HG03565 (cell line): ENCODE measurements around the gene TNFRSF6B.

Experiments used
- ATAC-seq: cut with Tn5 transposase; IDR thresholded peaks from one replicate; pipeline ENCODE4 v1.9.1; 2021; ENCODE audit warnings: mild to moderate bottlenecking, moderate library complexity; ENCODE audit not compliant: unreplicated experiment

The TNFRSF6B gene

DNA sequence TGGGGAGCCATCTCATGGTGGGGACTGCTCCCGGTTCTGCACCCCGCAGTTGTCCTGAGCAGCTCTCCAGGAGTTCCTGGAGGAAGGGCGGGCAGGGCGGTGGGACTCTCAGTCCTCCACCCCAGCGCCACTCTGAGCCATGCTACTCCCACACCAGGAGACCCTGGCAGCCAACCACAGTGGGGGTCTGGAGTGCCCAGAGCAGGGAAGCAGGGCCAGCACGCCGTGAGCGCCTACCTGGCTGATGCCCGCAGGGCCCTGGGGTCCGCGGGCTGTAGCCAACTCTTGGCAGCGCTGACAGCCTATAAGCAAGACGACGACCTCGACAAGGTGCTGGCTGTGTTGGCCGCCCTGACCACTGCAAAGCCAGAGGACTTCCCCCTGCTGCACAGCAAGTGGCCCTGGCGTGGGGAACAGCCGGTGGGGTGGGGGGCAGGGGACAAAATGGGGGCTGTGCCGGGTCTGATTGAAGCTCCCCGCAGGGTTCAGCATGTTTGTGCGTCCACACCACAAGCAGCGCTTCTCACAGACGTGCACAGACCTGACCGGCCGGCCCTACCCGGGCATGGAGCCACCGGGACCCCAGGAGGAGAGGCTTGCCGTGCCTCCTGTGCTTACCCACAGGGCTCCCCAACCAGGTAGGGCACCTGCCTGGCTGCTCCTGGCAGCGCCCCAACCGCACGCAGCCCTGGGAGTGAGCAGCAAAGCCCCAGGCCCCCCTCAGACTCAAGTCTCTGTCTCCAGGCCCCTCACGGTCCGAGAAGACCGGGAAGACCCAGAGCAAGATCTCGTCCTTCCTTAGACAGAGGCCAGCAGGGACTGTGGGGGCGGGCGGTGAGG, 1.6 kb upstream of the TNFRSF6B start:
- no peak for ATAC-seq

DNA sequence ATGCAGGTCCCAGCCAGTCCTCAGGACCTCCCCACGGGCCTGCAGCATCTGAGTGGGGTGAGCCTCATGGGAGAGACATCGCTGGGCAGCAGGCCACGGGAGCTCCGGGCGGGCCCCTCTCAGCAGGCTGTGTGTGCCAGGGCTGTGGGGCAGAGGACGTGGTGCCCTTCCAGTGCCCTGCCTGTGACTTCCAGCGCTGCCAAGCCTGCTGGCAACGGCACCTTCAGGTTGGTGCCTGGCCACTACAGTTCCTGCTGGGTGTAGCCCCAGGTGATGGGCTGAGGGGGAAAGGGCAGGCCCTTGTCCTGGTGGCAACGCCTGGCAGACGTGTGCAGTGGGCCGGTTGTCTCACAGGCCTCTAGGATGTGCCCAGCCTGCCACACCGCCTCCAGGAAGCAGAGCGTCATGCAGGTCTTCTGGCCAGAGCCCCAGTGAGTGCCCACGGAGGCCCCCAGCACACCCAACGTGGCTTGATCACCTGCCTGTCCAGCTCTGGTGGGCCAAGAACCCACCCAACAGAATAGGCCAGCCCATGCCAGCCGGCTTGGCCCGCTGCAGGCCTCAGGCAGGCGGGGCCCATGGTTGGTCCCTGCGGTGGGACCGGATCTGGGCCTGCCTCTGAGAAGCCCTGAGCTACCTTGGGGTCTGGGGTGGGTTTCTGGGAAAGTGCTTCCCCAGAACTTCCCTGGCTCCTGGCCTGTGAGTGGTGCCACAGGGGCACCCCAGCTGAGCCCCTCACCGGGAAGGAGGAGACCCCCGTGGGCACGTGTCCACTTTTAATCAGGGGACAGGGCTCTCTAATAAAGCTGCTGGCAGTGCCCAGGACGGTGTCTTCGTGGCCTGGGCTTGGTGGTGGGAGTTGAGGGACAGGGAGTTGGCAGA, 787 bp upstream of the TNFRSF6B start:
- no peak for ATAC-seq

DNA sequence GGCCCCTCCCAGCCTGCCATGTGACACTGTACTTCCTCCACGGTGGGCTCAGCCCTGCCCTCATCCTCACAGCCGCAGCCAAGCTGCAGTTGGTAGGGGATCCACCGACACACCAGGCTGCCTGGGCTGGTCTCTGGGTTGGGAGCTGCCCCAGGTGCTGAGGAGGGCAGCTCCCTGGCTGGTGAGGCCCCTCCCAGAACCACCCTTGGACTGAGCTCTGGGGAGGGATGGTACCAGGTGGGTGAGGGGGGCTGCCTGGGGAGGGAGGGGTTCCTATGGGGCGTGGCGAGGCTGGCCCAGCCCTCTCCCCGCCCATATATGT, 185 bp upstream of the TNFRSF6B start:
- ATAC-seq = no peak

DNA sequence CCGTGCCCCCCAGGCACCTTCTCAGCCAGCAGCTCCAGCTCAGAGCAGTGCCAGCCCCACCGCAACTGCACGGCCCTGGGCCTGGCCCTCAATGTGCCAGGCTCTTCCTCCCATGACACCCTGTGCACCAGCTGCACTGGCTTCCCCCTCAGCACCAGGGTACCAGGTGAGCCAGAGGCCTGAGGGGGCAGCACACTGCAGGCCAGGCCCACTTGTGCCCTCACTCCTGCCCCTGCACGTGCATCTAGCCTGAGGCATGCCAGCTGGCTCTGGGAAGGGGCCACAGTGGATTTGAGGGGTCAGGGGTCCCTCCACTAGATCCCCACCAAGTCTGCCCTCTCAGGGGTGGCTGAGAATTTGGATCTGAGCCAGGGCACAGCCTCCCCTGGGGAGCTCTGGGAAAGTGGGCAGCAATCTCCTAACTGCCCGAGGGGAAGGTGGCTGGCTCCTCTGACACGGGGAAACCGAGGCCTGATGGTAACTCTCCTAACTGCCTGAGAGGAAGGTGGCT, 960 bp downstream of the TNFRSF6B start:
- no peak for ATAC-seq

DNA sequence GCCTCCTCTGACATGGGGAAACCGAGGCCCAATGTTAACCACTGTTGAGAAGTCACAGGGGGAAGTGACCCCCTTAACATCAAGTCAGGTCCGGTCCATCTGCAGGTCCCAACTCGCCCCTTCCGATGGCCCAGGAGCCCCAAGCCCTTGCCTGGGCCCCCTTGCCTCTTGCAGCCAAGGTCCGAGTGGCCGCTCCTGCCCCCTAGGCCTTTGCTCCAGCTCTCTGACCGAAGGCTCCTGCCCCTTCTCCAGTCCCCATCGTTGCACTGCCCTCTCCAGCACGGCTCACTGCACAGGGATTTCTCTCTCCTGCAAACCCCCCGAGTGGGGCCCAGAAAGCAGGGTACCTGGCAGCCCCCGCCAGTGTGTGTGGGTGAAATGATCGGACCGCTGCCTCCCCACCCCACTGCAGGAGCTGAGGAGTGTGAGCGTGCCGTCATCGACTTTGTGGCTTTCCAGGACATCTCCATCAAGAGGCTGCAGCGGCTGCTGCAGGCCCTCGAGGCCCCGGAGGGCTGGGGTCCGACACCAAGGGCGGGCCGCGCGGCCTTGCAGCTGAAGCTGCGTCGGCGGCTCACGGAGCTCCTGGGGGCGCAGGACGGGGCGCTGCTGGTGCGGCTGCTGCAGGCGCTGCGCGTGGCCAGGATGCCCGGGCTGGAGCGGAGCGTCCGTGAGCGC, 1.6 kb downstream of the TNFRSF6B start:
- ATAC-seq = no peak

DNA sequence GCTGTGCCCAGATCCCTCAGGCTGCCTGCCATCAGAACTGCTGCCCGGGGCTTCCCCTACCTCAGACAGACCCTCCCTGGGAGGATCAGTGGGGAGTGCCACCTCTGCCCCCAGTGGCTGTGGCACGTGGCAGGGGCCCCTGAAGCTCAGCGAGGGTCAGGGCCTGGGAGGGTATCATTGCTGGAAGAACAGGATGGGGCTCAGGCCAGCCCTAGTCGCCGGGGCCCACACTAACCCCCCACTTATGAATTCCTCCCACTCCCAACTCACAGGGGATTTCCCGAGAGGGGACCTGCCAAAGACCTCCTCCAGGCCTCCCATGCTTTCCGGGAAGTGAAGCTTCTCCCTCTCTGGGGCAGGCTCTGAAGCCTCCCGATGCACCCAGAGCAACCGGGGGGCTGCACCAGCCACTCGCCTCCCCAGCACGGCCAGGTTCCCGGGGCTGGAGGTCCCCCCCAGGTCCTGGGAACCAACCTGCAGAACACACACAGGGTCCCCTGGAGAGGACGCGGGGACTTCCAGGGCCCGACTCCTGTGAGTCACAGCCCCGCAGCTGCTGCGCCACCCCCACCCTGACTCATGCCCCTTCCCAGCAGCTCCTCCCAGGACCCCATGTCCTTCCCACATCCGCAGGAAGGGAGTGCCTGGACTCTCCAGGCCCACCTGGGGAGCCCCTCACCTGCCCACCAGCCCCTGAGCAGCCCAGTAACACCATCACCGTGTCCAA, 2.5 kb downstream of the TNFRSF6B start:
- no peak for ATAC-seq

DNA sequence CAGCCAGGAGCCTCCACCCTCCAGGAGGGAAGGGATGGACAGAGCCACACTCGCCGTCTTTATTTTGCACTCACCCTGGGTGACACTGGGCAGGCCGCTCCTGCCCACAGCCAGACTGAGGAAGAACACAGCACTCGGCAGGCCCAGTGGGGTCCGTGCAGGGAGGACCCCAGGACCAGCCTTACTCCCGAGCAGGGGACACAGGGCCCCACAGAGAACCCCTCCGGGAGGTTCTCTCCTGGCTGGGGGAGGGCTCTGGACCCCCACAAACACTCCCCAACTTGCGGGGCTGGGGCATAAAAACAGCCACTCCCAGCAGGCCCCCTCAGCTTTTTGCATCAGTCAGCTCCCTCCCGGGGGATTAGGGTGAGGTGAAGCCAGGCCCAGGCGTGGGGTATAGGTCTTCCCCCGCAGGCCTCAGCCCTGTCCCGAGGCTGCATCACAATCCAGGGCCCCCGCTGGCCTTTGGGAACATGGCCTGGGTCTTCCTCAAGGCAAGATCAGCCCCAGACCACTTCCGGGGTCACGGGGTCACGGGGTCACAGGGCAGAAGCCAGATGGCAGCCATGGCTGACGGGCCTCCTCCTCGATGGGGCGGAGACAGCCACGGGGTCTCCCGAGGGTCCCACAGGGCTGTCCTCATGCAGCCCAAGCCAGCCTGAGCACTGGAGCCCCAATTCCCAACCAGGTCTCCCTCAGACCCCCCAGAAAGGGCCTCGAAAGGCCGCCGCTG, 3.2 kb downstream of the TNFRSF6B start:
- no peak for ATAC-seq

DNA sequence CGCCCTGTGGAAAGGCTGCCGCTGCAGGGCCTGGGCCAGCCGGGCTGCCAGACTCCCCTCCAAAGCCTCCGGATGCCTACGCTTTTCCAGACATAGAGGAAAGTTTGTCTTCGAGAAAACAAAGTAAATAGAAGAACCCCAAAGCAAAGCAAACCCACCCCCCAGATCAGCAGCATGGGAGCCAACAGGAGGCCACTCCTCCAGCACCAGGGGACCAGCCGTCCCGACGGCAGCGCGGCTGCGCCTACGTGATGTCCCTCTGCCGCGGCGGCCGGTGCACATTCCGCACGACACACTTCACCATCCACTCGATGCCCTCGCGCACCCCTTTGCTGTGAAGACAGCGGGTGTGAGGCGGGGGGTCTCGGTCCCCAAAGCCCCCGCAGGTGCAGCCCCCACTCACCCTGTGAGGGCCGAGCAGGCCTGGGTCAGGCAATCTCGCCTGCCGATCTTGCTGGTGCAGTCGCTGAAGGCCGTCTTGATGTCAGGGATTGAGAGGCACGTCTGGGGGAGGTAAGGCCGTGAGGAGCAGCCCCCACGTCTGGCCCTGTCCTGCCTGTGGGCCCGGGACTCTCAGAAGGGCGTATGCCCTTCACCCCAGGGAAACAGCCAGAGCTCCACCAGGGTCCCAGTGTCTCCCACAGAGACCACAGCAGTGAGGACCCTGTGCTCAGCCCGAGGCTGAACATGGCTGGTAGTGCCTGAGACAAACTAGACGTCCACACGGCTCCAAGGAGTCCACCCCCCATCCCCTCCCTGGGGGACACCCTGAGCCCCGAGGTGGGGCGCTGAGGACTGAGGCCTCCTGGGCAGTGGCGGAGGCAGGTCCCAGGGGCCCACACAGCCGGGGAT, 4.0 kb downstream of the TNFRSF6B start:
- ATAC-seq = no peak

DNA sequence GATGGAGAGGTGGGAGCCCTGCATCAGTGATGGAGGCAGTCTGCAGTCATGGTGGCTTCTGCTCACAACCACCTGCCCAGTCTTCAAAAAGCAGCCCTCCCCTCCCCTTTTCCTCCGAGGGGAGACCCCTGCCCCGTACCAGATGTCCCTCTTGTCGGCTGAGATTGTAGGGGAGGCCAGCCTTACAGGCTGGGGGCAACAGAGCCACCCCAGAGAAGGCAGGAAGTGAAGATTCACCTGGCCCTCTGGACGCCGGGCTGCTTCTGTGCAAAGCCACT, 4.5 kb downstream of the TNFRSF6B start:
- ATAC-seq = no peak

DNA sequence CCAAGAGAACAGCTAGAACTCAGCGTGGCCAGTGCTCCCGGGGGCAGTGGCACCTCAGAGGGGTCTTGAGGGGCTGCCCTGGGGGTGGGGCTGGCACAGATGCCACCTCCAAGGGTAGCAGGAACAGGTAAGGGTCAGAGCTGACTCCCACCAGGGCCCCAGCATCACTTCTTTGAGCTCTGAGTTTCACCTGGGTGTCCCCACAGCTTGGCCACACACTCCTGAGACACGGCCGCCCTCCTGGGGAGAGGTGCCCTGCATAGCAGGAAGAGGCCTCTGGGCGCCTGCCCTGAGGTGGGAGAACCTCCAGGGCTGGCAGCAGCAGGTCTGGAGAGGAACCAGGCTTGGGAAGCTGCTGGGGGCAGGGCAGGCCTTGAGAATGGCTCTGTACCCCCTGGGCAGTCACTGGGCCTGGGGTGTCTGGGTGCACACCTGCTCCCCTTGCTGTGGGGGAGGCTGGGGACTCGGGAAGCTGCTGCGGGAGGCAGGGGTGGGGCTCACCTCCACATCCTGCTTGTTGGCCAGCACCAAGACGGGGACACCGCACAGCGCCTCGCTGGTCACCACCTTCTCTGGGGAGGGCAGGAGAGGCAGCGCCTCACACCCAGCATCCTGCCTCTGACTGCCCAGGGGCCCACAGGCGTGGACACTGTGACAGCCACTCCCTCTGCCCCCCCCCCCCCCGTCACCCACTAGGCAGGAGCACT, 5.0 kb downstream of the TNFRSF6B start:
- ATAC-seq = no peak

DNA sequence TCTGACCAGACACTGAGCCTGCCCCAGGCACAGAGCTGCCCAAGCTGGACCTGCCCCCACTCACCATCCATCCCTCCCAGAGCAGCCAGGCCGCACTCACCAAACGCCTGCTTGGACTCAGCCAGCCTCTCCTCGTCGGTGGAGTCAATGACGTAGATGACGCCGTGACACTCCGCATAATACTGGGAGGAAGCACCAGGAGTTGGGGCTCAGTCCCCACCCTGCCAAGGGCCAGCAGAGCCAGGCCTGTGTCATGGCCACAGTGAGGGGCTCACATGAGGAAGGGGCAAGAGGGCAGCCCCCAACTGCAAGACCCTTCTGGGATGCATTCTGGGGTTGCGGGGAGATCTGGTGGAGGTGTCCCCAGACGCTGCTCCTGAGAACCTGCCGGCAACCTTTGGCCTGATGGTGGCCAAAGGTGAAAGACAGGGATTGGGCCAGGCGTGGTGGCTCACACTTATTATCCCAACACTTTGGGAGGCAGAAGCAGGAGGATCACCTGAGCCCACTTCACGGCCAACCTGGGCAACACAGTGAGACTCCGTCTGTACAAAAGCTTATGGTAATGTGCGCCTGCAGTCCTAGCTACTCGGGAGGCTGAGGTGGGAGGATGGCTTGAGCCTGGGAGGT, 5.7 kb downstream of the TNFRSF6B start:
- no peak for ATAC-seq

DNA sequence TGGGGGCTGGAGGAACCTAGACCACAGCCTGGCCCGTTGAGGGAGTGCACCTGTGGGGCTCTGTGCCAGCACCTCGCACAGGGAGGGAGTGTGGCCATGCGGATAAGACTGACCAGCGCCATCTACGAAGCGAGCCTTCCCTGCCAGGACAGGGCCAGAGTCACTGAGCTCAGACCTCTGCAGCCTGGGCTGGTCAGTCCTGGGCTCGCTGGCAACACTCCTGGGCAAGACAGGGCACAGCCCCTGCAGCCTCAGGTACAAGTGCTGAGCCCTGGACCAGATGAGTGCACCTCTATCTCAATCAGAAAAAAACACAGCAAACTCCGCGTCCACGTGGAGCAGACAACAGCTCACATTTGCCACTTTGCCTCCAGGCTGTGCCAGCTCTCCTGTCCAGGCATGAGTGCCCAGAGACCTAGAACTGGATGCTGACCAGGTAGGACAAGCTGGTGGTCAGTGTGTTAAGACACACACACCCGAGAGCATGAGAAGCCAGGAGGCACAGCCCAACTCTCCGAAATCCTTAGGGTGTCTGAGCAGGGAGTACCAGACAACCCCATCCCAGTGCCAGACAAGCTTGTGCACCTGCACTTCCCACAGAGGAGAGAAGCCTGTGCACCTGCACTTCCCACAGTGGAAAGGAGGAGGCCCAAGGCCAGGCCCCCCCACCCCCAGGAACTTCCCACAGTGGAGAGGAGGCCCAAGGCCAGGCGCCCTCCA, 6.5 kb downstream of the TNFRSF6B start:
- no peak for ATAC-seq

DNA sequence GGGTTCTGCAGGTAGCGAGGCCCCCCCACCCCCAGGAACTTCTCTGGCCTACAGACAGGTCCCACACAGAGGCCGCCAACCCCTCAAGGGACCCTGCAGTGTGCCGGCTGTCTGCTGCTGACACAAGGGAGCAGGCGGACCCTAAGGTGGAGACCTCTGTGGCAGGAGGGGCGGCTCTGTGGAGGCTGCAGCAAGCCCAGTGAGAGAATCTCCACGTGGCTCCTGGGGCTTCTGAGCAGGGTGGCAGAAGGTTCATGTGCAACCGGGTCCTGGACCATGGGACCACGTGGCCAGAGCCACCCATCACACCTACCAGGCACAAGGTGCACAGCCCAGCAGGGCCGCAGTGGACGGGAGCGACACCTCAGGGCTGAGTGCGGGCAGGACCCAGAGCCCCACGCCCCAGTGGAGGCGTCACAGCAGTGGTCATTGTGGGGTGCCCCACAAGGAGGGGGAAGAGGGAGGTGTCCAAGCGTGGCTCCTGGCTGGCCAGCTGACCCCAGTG, 7.1 kb downstream of the TNFRSF6B start:
- ATAC-seq = no peak

DNA sequence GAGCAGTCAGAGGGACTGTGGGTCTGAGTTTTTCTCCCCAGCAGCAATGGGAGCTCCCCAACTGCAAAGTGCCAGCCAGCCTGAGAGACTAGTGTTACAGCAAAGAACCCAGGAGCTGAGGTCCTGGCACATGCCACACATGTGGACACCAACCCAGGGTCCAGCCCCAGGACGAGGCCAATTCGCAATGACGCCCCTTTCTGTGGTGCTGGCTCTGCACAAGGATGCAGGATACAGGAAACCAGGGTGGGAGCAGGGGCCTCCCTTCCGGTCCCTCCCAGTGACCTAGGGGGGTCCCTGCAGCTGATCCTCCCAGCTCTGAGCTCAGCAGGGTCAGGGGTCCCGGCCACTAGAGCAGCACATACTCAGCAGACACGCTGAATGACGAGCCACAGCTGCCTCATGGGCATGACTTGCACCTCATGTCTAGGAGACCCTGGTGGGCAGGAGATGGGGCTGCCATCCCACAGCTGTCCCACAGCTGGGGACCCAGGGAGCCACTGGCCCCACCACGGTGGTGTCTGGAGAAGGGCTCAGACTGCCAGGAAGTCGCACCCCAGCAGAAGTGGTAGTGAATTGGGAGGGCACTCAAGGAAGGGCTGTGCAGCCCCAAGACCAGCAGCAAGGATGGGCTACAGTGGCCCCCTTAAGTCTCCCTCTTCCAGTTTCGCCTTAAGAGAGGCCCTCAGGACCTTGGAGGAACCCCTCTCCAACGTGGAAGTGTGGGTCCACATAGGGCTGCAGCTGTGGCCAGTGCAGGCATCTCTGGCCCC, 7.7 kb downstream of the TNFRSF6B start:
- no peak for ATAC-seq

DNA sequence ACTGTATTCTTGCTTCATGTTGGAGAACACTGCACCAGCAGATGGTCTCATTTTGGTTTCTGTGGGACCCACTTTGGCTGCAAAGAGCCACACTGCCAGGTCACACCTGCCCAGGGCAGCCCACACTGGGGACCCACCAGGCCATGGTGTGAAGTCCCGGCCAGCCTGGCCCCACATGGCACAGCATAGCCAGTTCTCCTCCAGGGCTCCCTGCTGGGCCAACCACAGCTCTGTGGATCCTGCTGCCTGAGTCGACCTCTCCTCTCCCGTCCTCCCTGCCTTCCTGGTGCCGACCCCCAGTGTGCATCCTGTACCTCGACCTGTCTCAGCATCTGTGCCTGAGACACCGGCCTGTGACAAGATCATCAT, 8.3 kb downstream of the TNFRSF6B start:
- ATAC-seq = no peak

DNA sequence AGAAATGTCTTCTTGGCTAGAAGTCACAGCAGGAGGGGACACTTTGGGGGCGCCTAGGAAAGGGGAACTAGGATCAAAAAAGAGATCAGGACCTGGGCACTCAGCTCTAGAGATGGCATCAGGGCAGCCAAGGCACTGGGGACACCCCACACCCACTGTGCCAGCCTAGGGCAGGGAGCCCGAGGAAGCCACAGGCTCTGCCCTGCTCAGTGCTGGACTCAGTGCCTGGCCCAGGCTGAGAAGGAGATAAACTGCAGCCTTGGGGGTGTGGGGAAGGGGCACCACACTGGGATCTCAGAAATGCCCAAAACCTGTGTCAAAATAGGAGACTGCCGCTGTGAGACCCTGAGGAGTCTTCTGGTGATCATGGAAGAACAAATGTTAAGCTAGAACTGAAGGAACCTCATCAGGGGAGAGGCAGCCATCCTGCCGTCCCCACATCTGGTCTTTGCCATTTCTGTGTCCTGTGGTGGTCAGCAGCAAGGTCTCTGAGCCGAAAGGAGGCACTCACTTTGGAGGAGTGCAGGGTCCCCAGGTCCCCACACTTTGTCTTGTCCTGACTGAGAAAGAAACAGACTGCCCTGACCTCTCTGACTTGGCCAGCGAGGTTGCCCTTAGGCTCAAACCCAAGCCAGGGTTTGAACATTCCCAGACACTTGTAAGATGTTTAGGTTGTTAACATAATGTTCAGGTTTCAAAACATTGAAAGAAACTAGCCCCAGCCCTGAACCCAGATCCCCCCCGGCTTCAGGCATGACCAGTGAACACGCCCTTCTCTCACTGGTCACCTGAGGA, 9.0 kb downstream of the TNFRSF6B start:
- ATAC-seq = no peak
